ENCODE measurements around the gene DLD. TPM values are rescaled to one million over a fixed set of nuclear protein-coding genes. Genes with fewer than 3 reads are reported as not detected.
"Not testable (repeated sequence)": the region's sequence is repeated elsewhere in the genome, so short reads cannot be mapped to it uniquely, and the experiment has no call there.

The DLD gene
- total RNA-seq = 76.9 and 78.2 TPM in 2 replicates

GRCh38 chr7:107890962-107891635 lies at the start of gene DLD:
TSS of gene DLD (plus strand) at chr7:107891183. CDS start at chr7:107891251, 68 bp downstream.
- intact Hi-C loops (cut with micrococcal nuclease) = loop anchor here (1.0 to 5.0 kb wide), 8 partner anchors 12 to 723 kb away; partner anchors contain the start of genes BCAP29, COG5, DNAJB9 and DUS4L

GRCh38 chr7:107842213-107842612 lies 48.8 kb upstream of the DLD start:
- intact Hi-C loops (cut with micrococcal nuclease) = loop anchor here (2.0 kb wide), 1 partner anchor 27 kb away; no protein-coding TSS in a partner anchor

- intact Hi-C loops (cut with micrococcal nuclease) = loop anchor here (2.0 kb wide), 1 partner anchor 26 kb away; no protein-coding TSS in a partner anchor
Observed at GRCh38 chr7:107843184-107843583, 47.8 kb upstream of the DLD start.

- intact Hi-C loops (cut with micrococcal nuclease) = no loop called here
Observed at GRCh38 chr7:107846324-107846723, 44.7 kb upstream of the DLD start.

DNA sequence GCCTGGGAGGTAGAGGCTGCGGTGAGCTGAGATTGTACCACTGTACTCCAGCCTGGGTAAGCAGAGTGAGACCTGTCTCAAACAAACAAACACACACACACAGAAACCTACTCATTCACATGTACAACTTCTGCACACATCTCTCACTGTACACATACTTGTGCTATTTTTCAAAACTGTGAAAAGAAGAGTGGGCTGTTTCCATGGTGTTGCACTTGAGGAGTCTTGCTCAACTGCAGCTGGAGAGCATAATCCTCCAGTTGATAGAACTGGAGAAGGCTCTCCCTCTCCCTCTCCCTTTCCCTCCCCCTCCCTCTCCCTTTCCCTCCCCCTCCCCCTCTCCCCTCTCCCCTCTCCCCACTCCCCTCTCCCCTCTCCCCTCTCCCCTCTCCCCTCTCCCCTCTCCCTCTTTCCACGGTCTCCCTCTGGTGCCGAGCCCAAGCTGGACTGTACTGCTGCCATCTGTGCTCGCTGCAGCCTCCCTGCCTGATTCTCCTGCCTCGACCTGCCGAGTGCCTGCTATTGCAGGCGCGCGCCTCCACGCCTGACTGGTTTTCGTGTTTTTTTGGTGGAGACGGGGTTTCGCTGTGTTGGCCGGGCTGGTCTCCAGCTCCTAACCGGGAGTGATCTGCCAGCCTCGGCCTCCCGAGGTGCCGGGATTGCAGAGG lies 43.7 kb upstream of the DLD start:
- intact Hi-C loops (cut with micrococcal nuclease) = no loop called here

- intact Hi-C loops (cut with micrococcal nuclease) = not testable (repeated sequence)
Observed at GRCh38 chr7:107847836-107848175, 43.2 kb upstream of the DLD start.

GRCh38 chr7:107848211-107848610 lies 42.8 kb upstream of the DLD start:
- intact Hi-C loops (cut with micrococcal nuclease) = not testable (repeated sequence)

DNA sequence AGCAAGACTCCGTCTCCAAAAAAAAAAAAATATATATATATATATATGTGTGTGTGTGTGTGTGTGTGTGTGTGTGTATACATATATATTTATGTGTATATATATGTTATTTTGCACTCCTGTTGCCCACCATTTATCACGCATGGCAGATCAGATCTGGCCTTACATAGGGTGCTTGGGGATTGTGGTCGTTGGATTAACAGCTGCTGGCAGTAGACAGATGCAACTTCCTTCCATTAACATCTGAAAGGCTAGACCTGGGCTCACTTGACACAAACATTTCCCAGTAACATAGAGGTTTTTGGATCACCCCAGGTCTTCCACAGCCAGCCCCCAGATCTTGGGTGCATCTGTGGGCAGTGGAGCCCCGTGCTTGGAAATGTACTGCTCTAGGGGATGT lies 40.8 kb upstream of the DLD start:
- intact Hi-C loops (cut with micrococcal nuclease) = no loop called here

- intact Hi-C loops (cut with micrococcal nuclease) = no loop called here
Observed at GRCh38 chr7:107850643-107851042, 40.3 kb upstream of the DLD start.

GRCh38 chr7:107854454-107854853 lies 36.5 kb upstream of the DLD start:
- intact Hi-C loops (cut with micrococcal nuclease) = no loop called here

GRCh38 chr7:107854989-107855388 lies 36.0 kb upstream of the DLD start:
- intact Hi-C loops (cut with micrococcal nuclease) = loop anchor here (5.0 kb wide), 1 partner anchor 38 kb away; no protein-coding TSS in a partner anchor

DNA sequence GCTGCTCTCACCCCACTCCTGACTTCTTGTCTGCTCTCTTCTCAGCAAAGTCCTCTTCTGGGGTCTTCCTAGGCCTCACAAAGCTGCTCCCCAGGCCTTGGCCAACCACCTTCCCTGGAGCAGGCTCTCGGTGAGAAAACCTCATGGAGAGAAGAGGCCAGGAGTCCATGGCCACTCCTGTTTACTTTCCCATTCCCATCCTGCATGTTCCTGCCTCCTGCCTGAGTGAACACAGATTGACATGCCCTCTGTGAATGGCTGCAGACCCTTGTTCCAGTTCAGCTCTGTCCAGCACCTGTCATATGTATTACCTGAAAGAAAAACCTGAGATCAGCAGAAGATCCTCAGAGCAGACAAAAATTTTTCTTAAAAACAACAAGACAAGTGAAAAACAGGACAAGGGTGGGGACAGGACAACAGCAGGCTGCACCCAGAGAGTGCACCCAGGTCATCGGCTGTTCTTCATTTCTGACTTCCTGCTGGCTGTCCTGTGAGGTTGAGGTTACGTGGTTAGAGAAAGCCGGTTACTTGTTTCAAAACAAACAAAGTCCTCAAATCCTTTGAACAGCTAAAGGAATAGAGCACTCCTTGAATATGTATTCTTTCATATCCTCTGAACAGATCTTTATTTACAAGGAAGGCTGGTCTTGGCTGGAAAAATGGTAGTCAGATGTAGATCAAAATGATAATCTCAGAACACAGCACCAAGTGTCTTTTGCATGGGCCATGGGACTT lies 34.0 kb upstream of the DLD start:
- intact Hi-C loops (cut with micrococcal nuclease) = loop anchor here (1.0 to 5.0 kb wide), 2 partner anchors 17 to 40 kb away; no protein-coding TSS in a partner anchor

DNA sequence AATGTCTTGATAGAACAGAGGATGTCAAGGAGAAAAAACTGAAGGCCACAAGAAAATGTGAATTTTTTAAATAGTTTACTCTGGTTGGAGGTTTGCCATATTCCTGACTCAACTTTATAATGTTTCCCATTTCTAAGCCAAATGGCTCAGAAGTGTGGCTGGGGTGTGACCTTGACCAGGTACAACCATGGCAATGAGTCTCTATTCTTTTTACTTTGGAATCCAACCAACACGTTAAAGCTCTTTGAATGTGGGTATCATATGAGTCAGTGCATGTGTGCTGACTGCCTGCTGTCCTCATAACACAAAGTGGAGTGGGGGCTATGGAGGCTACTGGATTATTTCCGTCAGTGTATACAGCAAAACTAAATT lies 33.5 kb upstream of the DLD start:
- intact Hi-C loops (cut with micrococcal nuclease) = loop anchor here (1.0 to 5.0 kb wide), 2 partner anchors 17 to 40 kb away; no protein-coding TSS in a partner anchor

DNA sequence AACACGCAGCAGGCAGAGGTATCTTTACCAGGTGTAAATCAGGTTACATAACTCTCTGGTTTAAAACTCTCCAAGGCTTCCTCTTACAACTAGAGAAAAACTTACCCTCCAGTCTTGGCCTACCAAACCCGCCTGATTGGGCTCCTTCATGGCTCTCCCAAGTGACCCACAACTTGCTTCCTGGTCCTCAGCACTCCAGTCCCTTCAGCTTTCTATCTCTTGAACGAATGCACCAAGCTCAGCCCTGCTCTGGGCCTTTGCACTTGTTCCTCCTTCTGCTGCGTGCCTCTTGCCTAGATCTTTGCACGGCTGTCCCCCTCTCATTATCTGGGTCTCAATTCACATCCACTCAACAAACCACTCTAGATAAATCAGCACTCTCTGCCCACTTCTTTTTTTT lies 32.7 kb upstream of the DLD start:
- intact Hi-C loops (cut with micrococcal nuclease) = loop anchor here (5.0 kb wide), 1 partner anchor 41 kb away; no protein-coding TSS in a partner anchor

DNA sequence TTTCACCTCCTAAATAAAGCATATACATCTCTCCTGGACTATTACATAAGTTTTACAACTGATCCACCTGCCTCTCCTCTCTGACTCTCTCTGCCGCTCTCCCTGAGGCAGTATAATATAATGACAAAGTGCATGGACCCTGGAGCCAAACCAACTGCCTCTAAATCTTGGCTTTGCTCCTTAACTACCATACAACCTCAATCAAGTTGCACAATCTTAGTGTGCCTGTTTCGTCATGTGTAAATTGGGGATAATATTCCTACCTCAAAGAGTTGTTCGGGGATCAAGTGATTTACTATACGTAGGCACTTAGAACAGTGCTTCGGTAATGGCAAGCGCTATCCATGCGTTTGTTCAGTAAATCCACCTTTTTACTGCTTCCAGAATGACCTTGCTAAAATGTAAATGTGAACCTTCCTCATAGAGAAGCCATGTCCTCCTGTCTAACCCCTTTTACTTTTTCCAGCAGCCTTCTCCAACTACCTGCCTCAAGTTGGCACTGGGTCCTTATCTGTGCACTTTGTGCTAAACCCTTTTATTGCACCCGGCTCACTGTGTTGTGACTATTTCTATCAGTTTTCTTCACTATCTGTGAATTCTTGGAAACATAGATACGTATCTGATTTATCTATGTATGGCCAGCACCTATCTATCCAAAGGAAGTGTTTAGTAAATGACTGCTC lies 30.6 kb upstream of the DLD start:
- intact Hi-C loops (cut with micrococcal nuclease) = no loop called here

GRCh38 chr7:107860981-107861652 lies 29.9 kb upstream of the DLD start:
- intact Hi-C loops (cut with micrococcal nuclease) = no loop called here

GRCh38 chr7:107865956-107866775 lies 24.8 kb upstream of the DLD start:
- intact Hi-C loops (cut with micrococcal nuclease) = no loop called here

DNA sequence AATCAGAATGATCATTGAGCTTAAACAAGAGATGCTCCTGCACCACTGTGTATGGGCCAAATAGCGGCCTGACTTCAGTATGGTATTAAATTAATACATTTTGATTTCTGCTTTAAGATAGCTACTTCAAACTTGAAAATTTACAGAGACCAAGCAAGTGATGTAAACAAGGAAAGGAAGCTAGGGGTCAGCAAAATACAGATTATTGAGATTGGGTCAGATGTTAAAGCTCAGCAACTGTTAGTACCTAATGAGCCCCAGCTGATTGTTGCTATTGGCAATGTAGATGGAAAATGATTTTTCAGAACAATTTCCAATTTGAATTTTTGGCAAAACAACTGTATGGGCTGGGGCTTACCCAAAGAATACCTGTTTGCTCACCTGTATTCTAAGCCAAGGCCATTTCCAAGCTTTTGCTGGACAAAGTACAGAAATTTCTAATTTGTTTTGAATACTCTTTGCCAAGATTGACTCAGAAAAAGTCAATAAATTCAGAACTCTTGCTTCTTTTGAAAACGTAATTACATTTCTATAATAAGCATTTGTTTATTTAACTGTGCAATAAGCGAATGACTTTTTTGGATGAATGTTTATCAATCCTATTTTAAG lies 23.0 kb upstream of the DLD start:
- intact Hi-C loops (cut with micrococcal nuclease) = loop anchor here (2.0 kb wide), 1 partner anchor 25 kb away; no protein-coding TSS in a partner anchor

DNA sequence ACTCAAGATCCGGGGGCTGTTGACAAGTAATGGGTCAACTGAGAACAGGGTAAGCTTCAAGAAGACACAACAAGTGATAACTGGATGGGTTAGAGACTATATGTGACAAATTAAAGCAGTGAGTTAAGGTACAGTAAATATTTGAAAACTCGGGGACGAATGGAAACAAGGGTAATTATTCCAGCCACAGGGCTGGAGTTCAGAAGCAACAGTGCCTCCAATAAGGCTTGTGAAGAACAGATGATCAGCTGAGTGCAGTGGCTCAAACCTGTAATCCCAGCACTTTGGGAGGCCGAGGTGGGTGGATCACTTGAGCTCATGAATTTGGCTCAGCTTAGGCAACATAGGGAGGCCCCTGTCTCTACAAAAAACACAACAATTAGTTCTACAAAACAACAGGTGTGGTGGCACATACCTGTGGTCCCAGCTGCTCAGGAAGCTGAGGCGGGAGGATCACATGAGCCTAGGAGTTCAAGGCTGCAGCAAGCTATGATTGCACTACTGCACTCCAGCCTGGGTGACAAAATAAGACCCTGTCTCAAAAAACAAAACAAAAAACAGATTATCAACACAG lies 20.5 kb upstream of the DLD start:
- intact Hi-C loops (cut with micrococcal nuclease) = no loop called here

Measured in T-helper 2 cell treated with Interferon-gamma antibody and Interleukin-4, amounts not matched to agents 100 ng/mL and 5 ng/mL, for 36 hours (primary cell).